ENCODE results near the gene ALAS1.

Gene ALAS1

GRCh38 chr3:52218454-52218853 is 20.5 kb downstream of the ALAS1 start:
- Histone ChIP-seq H3F3A (ENCODE audit: insufficient read depth, low read length) (no peaks in the 10 kb centered on the region), H3K79me2 (ENCODE audit: insufficient read depth, low read length) (no peaks in the 10 kb centered on the region), H3K4me3 (ENCODE audit: low read depth, low read length, poor library complexity, severe bottlenecking) (no peak overlapping the region), H3K9me2 (ENCODE audit: low read depth, low read length) (no peaks in the 10 kb centered on the region), H4K20me1 (ENCODE audit: insufficient read depth, low read length) (no peaks in the 10 kb centered on the region), H3K4me1 (ENCODE audit: insufficient read depth, low read length, severe bottlenecking) (peaks cover 23% of the 10 kb centered on the region), H2AFZ (ENCODE audit: low read length) (no peak overlapping the region), H3K27ac (ENCODE audit: low read depth, low read length, poor library complexity, severe bottlenecking) (no peak overlapping the region), H3K9me3 (ENCODE audit: low read length) (no peaks in the 10 kb centered on the region), H3K9ac (ENCODE audit: low read length) (no peak overlapping the region), H3K27me3 (ENCODE audit: insufficient read depth, low read length) (no peaks in the 10 kb centered on the region), H3K4me2 (ENCODE audit: low read length) (no peak overlapping the region; the same call in 1 of the 2 replicates), H3K36me3 (ENCODE audit: insufficient read depth, low read length) (peaks cover 60% of the 10 kb centered on the region; the same call in 1 of the 2 replicates)
- TF ChIP-seq EZH2 (IDR thresholded peaks at IDR 0.05; ENCODE audit: borderline replicate concordance, low read length), result no peak
- TF ChIP-seq, protein P1, sequence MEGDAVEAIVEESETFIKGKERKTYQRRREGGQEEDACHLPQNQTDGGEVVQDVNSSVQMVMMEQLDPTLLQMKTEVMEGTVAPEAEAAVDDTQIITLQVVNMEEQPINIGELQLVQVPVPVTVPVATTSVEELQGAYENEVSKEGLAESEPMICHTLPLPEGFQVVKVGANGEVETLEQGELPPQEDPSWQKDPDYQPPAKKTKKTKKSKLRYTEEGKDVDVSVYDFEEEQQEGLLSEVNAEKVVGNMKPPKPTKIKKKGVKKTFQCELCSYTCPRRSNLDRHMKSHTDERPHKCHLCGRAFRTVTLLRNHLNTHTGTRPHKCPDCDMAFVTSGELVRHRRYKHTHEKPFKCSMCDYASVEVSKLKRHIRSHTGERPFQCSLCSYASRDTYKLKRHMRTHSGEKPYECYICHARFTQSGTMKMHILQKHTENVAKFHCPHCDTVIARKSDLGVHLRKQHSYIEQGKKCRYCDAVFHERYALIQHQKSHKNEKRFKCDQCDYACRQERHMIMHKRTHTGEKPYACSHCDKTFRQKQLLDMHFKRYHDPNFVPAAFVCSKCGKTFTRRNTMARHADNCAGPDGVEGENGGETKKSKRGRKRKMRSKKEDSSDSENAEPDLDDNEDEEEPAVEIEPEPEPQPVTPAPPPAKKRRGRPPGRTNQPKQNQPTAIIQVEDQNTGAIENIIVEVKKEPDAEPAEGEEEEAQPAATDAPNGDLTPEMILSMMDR (IDR thresholded peaks at IDR 0.05; ENCODE audit: low read length), result no peak

- Histone ChIP-seq H3K4me1 (ENCODE audit: insufficient read depth, low read length, severe bottlenecking) (peaks cover 29% of the 10 kb centered on the region), H3K4me3 (ENCODE audit: low read depth, low read length, poor library complexity, severe bottlenecking) (no peak overlapping the region), H3K9me3 (ENCODE audit: low read length) (no peaks in the 10 kb centered on the region), H3K27ac (ENCODE audit: low read depth, low read length, poor library complexity, severe bottlenecking) (no peak overlapping the region), H2AFZ (ENCODE audit: low read length) (no peak overlapping the region), H3F3A (ENCODE audit: insufficient read depth, low read length) (no peaks in the 10 kb centered on the region), H3K4me2 (ENCODE audit: low read length) (no peak overlapping the region; the same call in 1 of the 2 replicates), H3K27me3 (ENCODE audit: insufficient read depth, low read length) (no peaks in the 10 kb centered on the region), H4K20me1 (ENCODE audit: insufficient read depth, low read length) (no peaks in the 10 kb centered on the region), H3K9ac (ENCODE audit: low read length) (no peak overlapping the region), H3K9me2 (ENCODE audit: low read depth, low read length) (no peaks in the 10 kb centered on the region), H3K79me2 (ENCODE audit: insufficient read depth, low read length) (peaks cover 4% of the 10 kb centered on the region; the same call in 1 of the 2 replicates), H3K36me3 (ENCODE audit: insufficient read depth, low read length) (peaks cover 59% of the 10 kb centered on the region; the same call in 1 of the 2 replicates)
- TF ChIP-seq, protein P1 (IDR thresholded peaks at IDR 0.05; ENCODE audit: low read length), result no peak
- no peak for TF ChIP-seq EZH2 (IDR thresholded peaks at IDR 0.05; ENCODE audit: borderline replicate concordance, low read length)
These were observed 21.1 kb downstream of the ALAS1 start for GRCh38 chr3:52218937-52219650.

DNA sequence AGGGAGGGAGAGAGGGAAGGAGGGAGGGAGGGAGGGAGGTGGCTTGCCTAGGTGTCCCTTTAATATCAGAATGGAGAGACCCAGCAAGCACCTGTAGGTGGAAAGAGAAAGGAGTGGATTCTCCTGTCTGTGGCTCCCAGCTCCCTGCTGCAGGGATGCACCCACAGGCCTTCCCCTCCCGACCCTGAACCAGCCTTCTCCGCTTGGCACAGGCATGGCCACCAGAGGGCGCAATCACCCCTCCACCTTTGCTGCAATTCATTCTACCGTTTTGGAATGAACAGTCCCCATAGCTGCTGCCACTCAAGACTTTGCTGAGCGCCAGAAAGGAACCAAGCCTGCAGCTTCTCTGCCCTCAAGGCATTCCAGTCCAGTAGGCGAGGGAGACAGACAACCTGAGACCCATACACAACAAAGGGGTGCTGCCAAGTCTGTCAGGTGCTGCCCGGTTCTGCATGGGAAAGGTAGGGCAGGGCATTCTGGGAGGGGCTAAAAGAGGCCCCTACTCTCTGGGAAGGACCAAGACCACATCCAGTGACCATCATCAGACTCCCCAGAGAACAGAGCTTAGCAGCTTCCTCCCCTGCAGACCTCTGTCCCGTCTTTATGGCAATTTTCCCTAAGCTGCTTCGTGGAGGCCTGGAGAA is 22.5 kb downstream of the ALAS1 start:
- peaks cover 6% of the 10 kb centered on the region; the same call in 1 of the 2 replicates for H3K79me2 ChIP-seq (ENCODE audit: insufficient read depth, low read length)
- peaks cover 43% of the 10 kb centered on the region for H3K4me1 ChIP-seq (ENCODE audit: insufficient read depth, low read length, severe bottlenecking)
- no peaks in the 10 kb centered on the region for H3K27me3 ChIP-seq (ENCODE audit: insufficient read depth, low read length)
- no peak overlapping the region for H3K4me2 ChIP-seq (ENCODE audit: low read length)
- TF ChIP-seq, protein P1 (IDR thresholded peaks at IDR 0.05; ENCODE audit: low read length), result peak; percentile 90
- TF ChIP-seq EZH2 (IDR thresholded peaks at IDR 0.05; ENCODE audit: borderline replicate concordance, low read length), result no peak
- H2AFZ ChIP-seq (ENCODE audit: low read length), result no peak overlapping the region
- H3K4me3 ChIP-seq (ENCODE audit: low read depth, low read length, poor library complexity, severe bottlenecking), result no peak overlapping the region
- H3K27ac ChIP-seq (ENCODE audit: low read depth, low read length, poor library complexity, severe bottlenecking), result no peak overlapping the region
- H3K9me3 ChIP-seq (ENCODE audit: low read length), result no peaks in the 10 kb centered on the region
- no peak overlapping the region for H3K9ac ChIP-seq (ENCODE audit: low read length)
- no peaks in the 10 kb centered on the region for H4K20me1 ChIP-seq (ENCODE audit: insufficient read depth, low read length)
- no peaks in the 10 kb centered on the region for H3F3A ChIP-seq (ENCODE audit: insufficient read depth, low read length)
- H3K9me2 ChIP-seq (ENCODE audit: low read depth, low read length), result no peaks in the 10 kb centered on the region
- H3K36me3 ChIP-seq (ENCODE audit: insufficient read depth, low read length), result peaks cover 47% of the 10 kb centered on the region; the same call in 1 of the 2 replicates
